GM23248 (cell line): ENCODE measurements around the gene GGTLC1. TPM values are rescaled to one million over a fixed set of nuclear protein-coding genes. Genes with fewer than 3 reads are reported as not detected.

ENCODE experiments used
- DNase-seq: peaks from one replicate; pipeline ENCODE4 v3.0.0-alpha.2; 2015
- H2AFZ ChIP-seq: fragments of 200-600 bp; sonication (generic); 2 replicates; pipeline ENCODE4 v1.6.1; 2016; ENCODE audit warnings: antibody characterized with exemption
- H3F3A ChIP-seq: fragments of 200-600 bp; sonication (generic); 2 replicates; pipeline ENCODE4 v1.6.1; 2016; ENCODE audit warnings: mild to moderate bottlenecking, antibody characterized with exemption, mixed run types; ENCODE audit not compliant: insufficient read depth
- H3K27ac ChIP-seq: fragments of 200-600 bp; sonication (generic); 2 replicates; pipeline ENCODE4 v1.5.1; 2016; ENCODE audit warnings: mild to moderate bottlenecking
- H3K27me3 ChIP-seq: fragments of 200-600 bp; sonication (generic); replicated peaks from 2 replicates; pipeline ENCODE4 v1.6.1; 2016; ENCODE audit warnings: mild to moderate bottlenecking; ENCODE audit not compliant: insufficient read depth
- H3K36me3 ChIP-seq: fragments of 200-600 bp; sonication (generic); 2 replicates; pipeline ENCODE4 v1.6.1; 2016; ENCODE audit warnings: low read depth, mild to moderate bottlenecking
- H3K4me1 ChIP-seq: fragments of 200-600 bp; sonication (generic); 2 replicates; pipeline ENCODE4 v1.6.1; 2016; ENCODE audit warnings: mild to moderate bottlenecking; ENCODE audit not compliant: insufficient read depth
- H3K4me2 ChIP-seq: fragments of 200-600 bp; sonication (generic); one replicate; pipeline ENCODE4 v1.6.1; 2016; ENCODE audit warnings: mild to moderate bottlenecking; ENCODE audit not compliant: unreplicated experiment
- H3K4me3 ChIP-seq: fragments of 200-600 bp; sonication (generic); 2 replicates; pipeline ENCODE4 v1.5.1; 2016; ENCODE audit warnings: mild to moderate bottlenecking
- H3K79me2 ChIP-seq: fragments of 200-600 bp; sonication (generic); 2 replicates; pipeline ENCODE4 v1.6.1; 2016; ENCODE audit warnings: mild to moderate bottlenecking; ENCODE audit not compliant: insufficient read depth
- H3K9ac ChIP-seq: fragments of 200-600 bp; sonication (generic); 2 replicates; pipeline ENCODE4 v1.6.1; 2016; ENCODE audit warnings: mild to moderate bottlenecking
- H3K9me2 ChIP-seq: fragments of 200-600 bp; sonication (generic); 2 replicates; pipeline ENCODE4 v1.6.1; 2016; ENCODE audit warnings: mixed run types, mild to moderate bottlenecking, moderate library complexity; ENCODE audit not compliant: insufficient read depth
- H3K9me3 ChIP-seq: fragments of 200-600 bp; sonication (generic); one replicate; pipeline ENCODE4 v1.6.1; 2017; ENCODE audit warnings: low read depth
- H4K20me1 ChIP-seq: fragments of 200-600 bp; sonication (generic); 2 replicates; pipeline ENCODE4 v1.6.0; 2016; ENCODE audit not compliant: insufficient read depth
- EZH2 ChIP-seq: fragments of 200-600 bp; sonication (generic); IDR thresholded peaks from 2 replicates; pipeline ENCODE4 v1.6.1; 2018; ENCODE audit warnings: antibody characterized with exemption, mild to moderate bottlenecking; ENCODE audit not compliant: insufficient read depth, poor library complexity, severe bottlenecking
- EZH2phosphoT487 ChIP-seq: fragments of 200-600 bp; sonication (generic); IDR thresholded peaks from 2 replicates; pipeline ENCODE4 v1.6.1; 2018; ENCODE audit warnings: antibody characterized with exemption, moderate library complexity, mild to moderate bottlenecking, low read depth; ENCODE audit not compliant: insufficient read depth
- WGBS, 2 experiments: methylation state at CpG; one replicate each; pipeline ENCODE4 v1.1.6; 2015 to 2017; ENCODE audit warnings: low lambda C conversion rate in 2 of 2, low coverage in 1 of 2; ENCODE audit errors: missing lambda C conversion rate in 2 of 2; 5-methylcytosine and 5-hydroxymethylcytosine counted together
- in situ Hi-C: fragments of 300-500 bp; cut with MboI; formaldehyde crosslinking; loops from 2 replicates; pipeline ENCODE4 v1.15.0; 2020
- polyA plus RNA-seq: library from polyadenylated mRNA; unstranded; fragments of >200 nt; fragmentation: Nextera tagmentation; extraction: Ambion mirVana; gene quantifications from 2 replicates; pipeline ENCODE4 v1.2.1, GENCODE V29; 2016
- total RNA-seq: library from RNA; depleted of rRNA; stranded (reverse); fragments of >200 nt; shearing (Covaris generic); gene quantifications from 2 replicates; pipeline ENCODE4 v1.2.3, GENCODE V29; 2014

Gene GGTLC1
- total and polyA plus RNA-seq, 2 experiments from 2014 or later: not detected

DNA sequence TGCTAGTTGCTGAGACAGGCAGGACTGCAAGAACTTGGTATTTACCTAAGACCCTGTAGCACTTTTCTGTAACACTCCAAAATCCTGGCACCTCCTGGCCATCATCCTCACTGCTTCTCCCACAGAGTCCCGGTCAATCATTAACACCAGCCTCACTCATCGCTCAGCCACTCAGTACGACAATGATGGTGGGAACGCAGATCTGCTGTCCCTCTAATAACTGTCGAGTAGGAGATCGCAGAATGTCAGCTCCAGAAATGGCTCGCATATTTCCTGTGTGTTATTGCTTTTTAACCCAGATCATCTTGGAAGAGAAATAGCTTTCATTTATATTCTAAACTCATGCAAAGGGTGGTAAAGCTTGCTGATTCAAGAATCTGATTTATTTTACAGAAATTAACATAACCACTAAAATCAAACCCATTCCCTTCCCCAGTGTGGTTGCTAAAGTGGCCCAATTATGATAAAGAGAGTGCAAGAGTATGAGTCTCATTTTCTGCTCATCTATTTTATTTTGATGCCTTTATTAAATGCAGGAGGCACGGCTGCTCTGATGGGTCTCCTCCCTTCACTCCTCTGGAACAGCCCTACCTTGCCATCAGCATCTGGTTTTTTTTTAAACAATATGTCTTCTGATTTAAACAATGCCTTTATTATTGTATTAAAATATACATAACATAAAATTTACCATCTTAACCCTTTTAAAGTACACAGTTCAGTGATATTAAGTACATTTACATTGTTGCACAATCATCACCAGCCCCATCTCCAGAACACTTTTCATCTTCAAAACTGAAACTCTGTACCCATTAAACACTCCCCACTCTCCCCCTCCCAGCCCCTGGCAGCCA lies 28.3 kb upstream of the GGTLC1 start:
- no peaks in the 10 kb centered on the region for H3K9me3 ChIP-seq
- WGBS, 2 experiments: 13 to 14% methylated on average over 8 of the region's 8 CpGs

GRCh38 chr20:24013953-24014352 lies 25.4 kb upstream of the GGTLC1 start:
- H3K9me2 ChIP-seq: no peaks in the 10 kb centered on the region
- H3K27me3 ChIP-seq: 0 out of 2 replicates have a peak, but pooled peaks cover 9% of the 10 kb centered on the region
- no peak overlapping the region for H3K27ac ChIP-seq
- 36 to 52% methylated on average over 3 of the region's 3 CpGs for WGBS, 2 experiments
- TF ChIP-seq EZH2 (no peak), EZH2phosphoT487 (no peak)
- no peaks in the 10 kb centered on the region for H3K4me1 ChIP-seq
- H3K36me3 ChIP-seq: no peaks in the 10 kb centered on the region
- H3F3A ChIP-seq: no peaks in the 10 kb centered on the region
- H4K20me1 ChIP-seq: no peaks in the 10 kb centered on the region
- no peaks in the 10 kb centered on the region for H3K9me3 ChIP-seq
- no peaks in the 10 kb centered on the region for H3K79me2 ChIP-seq
- no peak overlapping the region for H3K9ac ChIP-seq
- no peak overlapping the region for H3K4me3 ChIP-seq
- in situ Hi-C loops: no loop called here
- no peak overlapping the region for H3K4me2 ChIP-seq
- DNase-seq: no peak
- H2AFZ ChIP-seq: no peak overlapping the region

More for the DNA sequence above, 28.3 kb upstream of the GGTLC1 start:
- no peaks in the 10 kb centered on the region for H3K4me1 ChIP-seq
- H3K9ac ChIP-seq: no peak overlapping the region
- H3K79me2 ChIP-seq: no peaks in the 10 kb centered on the region
- H3K4me3 ChIP-seq: no peak overlapping the region
- no peaks in the 10 kb centered on the region for H3K9me2 ChIP-seq
- H2AFZ ChIP-seq: no peak overlapping the region
- 0 out of 2 replicates have a peak, but pooled peaks cover 9% of the 10 kb centered on the region for H3K27me3 ChIP-seq
- H3K4me2 ChIP-seq: no peak overlapping the region
- in situ Hi-C loops: no loop called here
- no peaks in the 10 kb centered on the region for H4K20me1 ChIP-seq
- no peak for DNase-seq
- TF ChIP-seq EZH2 (no peak), EZH2phosphoT487 (no peak)
- no peaks in the 10 kb centered on the region for H3K36me3 ChIP-seq
- no peaks in the 10 kb centered on the region for H3F3A ChIP-seq
- H3K27ac ChIP-seq: no peak overlapping the region

GRCh38 chr20:24011282-24011681 lies 22.7 kb upstream of the GGTLC1 start:
- H3K79me2 ChIP-seq: no peaks in the 10 kb centered on the region
- no peak overlapping the region for H3K27ac ChIP-seq
- no peak for DNase-seq
- H3F3A ChIP-seq: no peaks in the 10 kb centered on the region
- no peaks in the 10 kb centered on the region for H4K20me1 ChIP-seq
- TF ChIP-seq EZH2phosphoT487: no peak
- no peaks in the 10 kb centered on the region for H3K4me1 ChIP-seq
- no peak overlapping the region for H3K9ac ChIP-seq
- H2AFZ ChIP-seq: no peak overlapping the region
- 54 to 64% methylated on average over 6 of the region's 6 CpGs for WGBS, 2 experiments
- in situ Hi-C loops: no loop called here
- no peaks in the 10 kb centered on the region for H3K36me3 ChIP-seq
- no peaks in the 10 kb centered on the region for H3K9me2 ChIP-seq
- H3K9me3 ChIP-seq: no peaks in the 10 kb centered on the region
- H3K27me3 ChIP-seq: peaks cover 1% of the 10 kb centered on the region; the same call in 1 of the 2 replicates
- H3K4me2 ChIP-seq: no peak overlapping the region
- H3K4me3 ChIP-seq: no peak overlapping the region

DNA sequence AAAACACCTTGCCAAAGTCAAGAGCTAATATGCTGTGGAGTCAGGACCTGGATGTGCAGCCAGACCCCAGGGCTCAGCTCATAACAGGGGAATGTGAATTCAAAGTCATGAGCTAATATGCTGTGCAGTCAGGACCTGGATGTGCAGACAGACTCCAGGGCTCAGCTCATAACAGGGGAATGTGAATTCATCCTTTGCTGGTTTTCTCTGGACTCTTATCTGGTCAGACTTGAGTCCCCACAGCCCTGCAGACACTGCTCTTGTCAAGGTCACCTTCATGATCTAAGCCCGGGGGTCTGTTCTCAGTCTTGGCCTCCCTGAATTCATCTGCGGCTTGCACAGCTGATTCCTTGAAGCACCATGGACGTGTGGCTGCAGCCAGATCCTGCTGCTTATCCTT lies 19.2 kb upstream of the GGTLC1 start:
- H3K4me1 ChIP-seq: no peaks in the 10 kb centered on the region
- in situ Hi-C loops: no loop called here
- WGBS, 2 experiments: 61 to 68% methylated on average over 3 of the region's 3 CpGs

More for the DNA sequence above, 19.2 kb upstream of the GGTLC1 start:
- Histone ChIP-seq H3K9me3 (no peaks in the 10 kb centered on the region), H3K9ac (no peak overlapping the region), H3F3A (no peaks in the 10 kb centered on the region), H3K27me3 (no peaks in the 10 kb centered on the region; the same call in 1 of the 2 replicates), H3K9me2 (no peaks in the 10 kb centered on the region), H3K79me2 (no peaks in the 10 kb centered on the region), H4K20me1 (no peaks in the 10 kb centered on the region), H2AFZ (no peak overlapping the region), H3K36me3 (no peaks in the 10 kb centered on the region), H3K4me2 (no peak overlapping the region), H3K27ac (no peak overlapping the region), H3K4me3 (no peak overlapping the region)
- TF ChIP-seq EZH2phosphoT487 (no peak), EZH2 (no peak)
- DNase-seq: no peak
